Activated CD4-positive, alpha-beta memory T cell treated with anti-CD3 and anti-CD28 coated beads, Interleukin-2, amount 10 ng/mL, durations not matched to agents 7 days and 5 days (primary cell): Measurements from ENCODE around the gene EZH1. TPM values are rescaled to one million over a fixed set of nuclear protein-coding genes. Genes with fewer than 3 reads are reported as not detected.
"Not testable (repeated sequence)": the region's sequence is repeated elsewhere in the genome, so short reads cannot be mapped to it uniquely, and the experiment has no call there.

Source experiments
- CTCF ChIA-PET: fragments of 350-600 bp; sonication (Branson Sonifier 250); formaldehyde crosslinking; loops from one replicate; lab custom pipeline; 2021; ENCODE audit warnings: antibody characterized with exemption, inconsistent platforms; lab: Charles Lee
- POLR2A ChIA-PET: fragments of 350-600 bp; sonication (Branson Sonifier 250); formaldehyde crosslinking; loops from one replicate; lab custom pipeline; 2021; ENCODE audit warnings: antibody characterized with exemption; lab: Charles Lee
- DNase-seq: peaks from one replicate; pipeline ENCODE4 v3.0.0-alpha.2; 2020
- H3K27ac Mint-ChIP-seq: one replicate; pipeline ENCODE4 v1.8.0; 2021; ENCODE audit warnings: mild to moderate bottlenecking, mixed read lengths
- H3K27me3 Mint-ChIP-seq: one replicate; pipeline ENCODE4 v1.8.0; 2021; ENCODE audit warnings: mixed read lengths
- H3K36me3 Mint-ChIP-seq: one replicate; pipeline ENCODE4 v1.8.0; 2021; ENCODE audit warnings: low read depth, mixed read lengths
- H3K4me1 Mint-ChIP-seq: one replicate; pipeline ENCODE4 v1.8.0; 2021; ENCODE audit warnings: mixed read lengths
- H3K4me3 Mint-ChIP-seq: one replicate; pipeline ENCODE4 v1.8.0; 2021; ENCODE audit warnings: mild to moderate bottlenecking, mixed read lengths
- H3K9me3 Mint-ChIP-seq: one replicate; pipeline ENCODE4 v1.8.0; 2021; ENCODE audit warnings: mixed read lengths
- total RNA-seq, 2 experiments: library from RNA; stranded (reverse); gene quantifications; one replicate each; pipeline ENCODE4 v1.2.3, GENCODE V29; 2021

Gene EZH1
- total RNA-seq, 2 experiments from 2014 or later = 51.9 to 55.3 TPM

- Mint-ChIP-seq H3K27ac (no peak overlapping the region), H3K36me3 (peaks cover 40% of the 10 kb centered on the region), H3K27me3 (peaks cover 47% of the 10 kb centered on the region), H3K4me1 (peaks cover 15% of the 10 kb centered on the region), H3K9me3 (no peaks in the 10 kb centered on the region), H3K4me3 (no peak overlapping the region)
- ChIA-PET POLR2A (interaction anchor here (1.2 kb wide), 1 partner anchor 43 kb away, joined by 4 read pairs; the partner anchor contains the start of gene BECN1), CTCF (interaction anchor here (1.0 kb wide), 1 partner anchor 203 kb away, joined by 4 read pairs; no protein-coding TSS in a partner anchor)
- no peak for DNase-seq
Measured at GRCh38 chr17:42780851-42781638, 36.2 kb upstream of the EZH1 start.

GRCh38 chr17:42779936-42780850, 35.4 kb upstream of the EZH1 start, which contains the start of gene WNK4:
Gene WNK4 (plus strand): TSS chr17:42780610. CDS start chr17:42780699, 89 bp downstream.
- peaks cover 19% of the 10 kb centered on the region for H3K4me1 Mint-ChIP-seq
- no peak within 1 kb of the TSS for H3K27ac Mint-ChIP-seq
- peaks cover 38% of the 10 kb centered on the region for H3K27me3 Mint-ChIP-seq
- ChIA-PET POLR2A (interaction anchor here (1.2 kb wide), 1 partner anchor 44 kb away, joined by 4 read pairs; the partner anchor contains the start of gene BECN1), CTCF (interaction anchor here (1.0 kb wide), 1 partner anchor 202 kb away, joined by 4 read pairs; no protein-coding TSS in a partner anchor)
- peaks cover 42% of the 10 kb centered on the region for H3K36me3 Mint-ChIP-seq
- no peaks in the 10 kb centered on the region for H3K9me3 Mint-ChIP-seq
- no peak for DNase-seq
- no peak within 1 kb of the TSS for H3K4me3 Mint-ChIP-seq

GRCh38 chr17:42779304-42779935, 34.6 kb upstream of the EZH1 start:
- CTCF ChIA-PET = no interaction called here
- H3K4me3 Mint-ChIP-seq = no peak overlapping the region
- H3K36me3 Mint-ChIP-seq = peaks cover 46% of the 10 kb centered on the region
- peaks cover 30% of the 10 kb centered on the region for H3K27me3 Mint-ChIP-seq
- no peaks in the 10 kb centered on the region for H3K9me3 Mint-ChIP-seq
- no peak for DNase-seq
- POLR2A ChIA-PET = no interaction called here
- H3K27ac Mint-ChIP-seq = no peak overlapping the region
- H3K4me1 Mint-ChIP-seq = peaks cover 22% of the 10 kb centered on the region

GRCh38 chr17:42778570-42778969, 33.7 kb upstream of the EZH1 start:
- POLR2A ChIA-PET = interaction anchor here (0.7 to 2.0 kb wide), 3 partner anchors 11 to 46 kb away, joined by 3 to 8 read pairs (median 3); partner anchors contain the start of genes BECN1, CNTD1 and COA3
- H3K36me3 Mint-ChIP-seq = peaks cover 55% of the 10 kb centered on the region
- H3K27me3 Mint-ChIP-seq = peaks cover 23% of the 10 kb centered on the region

GRCh38 chr17:42775534-42776098, 30.8 kb upstream of the EZH1 start:
- CTCF ChIA-PET = no interaction called here
- POLR2A ChIA-PET = no interaction called here
- H3K27ac Mint-ChIP-seq = no peak overlapping the region

More at GRCh38 chr17:42778570-42778969, 33.7 kb upstream of the EZH1 start:
- Mint-ChIP-seq H3K4me3 (no peak overlapping the region), H3K27ac (no peak overlapping the region), H3K9me3 (no peaks in the 10 kb centered on the region), H3K4me1 (peaks cover 30% of the 10 kb centered on the region)
- DNase-seq = no peak
- CTCF ChIA-PET = interaction anchor here (1.8 kb wide), 1 partner anchor 15 kb away, joined by 7 read pairs; no protein-coding TSS in a partner anchor

GRCh38 chr17:42774066-42774745, 29.4 kb upstream of the EZH1 start:
- Mint-ChIP-seq H3K4me3 (peak overlapping the region; percentile 99), H3K4me1 (peaks cover 38% of the 10 kb centered on the region), H3K27me3 (no peaks in the 10 kb centered on the region), H3K36me3 (peaks cover 44% of the 10 kb centered on the region), H3K27ac (peak overlapping the region; percentile 89), H3K9me3 (no peaks in the 10 kb centered on the region)
- CTCF ChIA-PET = interaction anchor here (1.0 to 4.4 kb wide), 10 partner anchors 10 to 196 kb away, joined by 3 to 37 read pairs (median 5); partner anchors contain the start of genes BECN1, CNTD1, COA3 and PSMC3IP
- DNase-seq = no peak
- POLR2A ChIA-PET = interaction anchor here (0.7 to 3.9 kb wide), 24 partner anchors 8 to 250 kb away, joined by 3 to 30 read pairs (median 5); partner anchors contain the start of genes BECN1, PSMC3IP, PSME3 and RAMP2

More at GRCh38 chr17:42775534-42776098, 30.8 kb upstream of the EZH1 start:
- no peak for DNase-seq
- no peaks in the 10 kb centered on the region for H3K9me3 Mint-ChIP-seq
- no peaks in the 10 kb centered on the region for H3K27me3 Mint-ChIP-seq
- H3K36me3 Mint-ChIP-seq = peaks cover 53% of the 10 kb centered on the region
- H3K4me3 Mint-ChIP-seq = no peak overlapping the region
- H3K4me1 Mint-ChIP-seq = peaks cover 40% of the 10 kb centered on the region

GRCh38 chr17:42773290-42774035, 28.6 kb upstream of the EZH1 start, which contains the start of gene VPS25:
Gene VPS25 (plus strand): TSS chr17:42773449. CDS start chr17:42773476, 27 bp downstream.
- Mint-ChIP-seq H3K27ac (peak within 1 kb of the TSS; percentile 89), H3K36me3 (peaks cover 36% of the 10 kb centered on the region), H3K4me1 (peaks cover 38% of the 10 kb centered on the region), H3K4me3 (peak within 1 kb of the TSS; percentile 99), H3K27me3 (peaks cover 2% of the 10 kb centered on the region), H3K9me3 (no peaks in the 10 kb centered on the region)
- DNase-seq = peak; percentile 79
- CTCF ChIA-PET = interaction anchor here (1.0 to 4.4 kb wide), 13 partner anchors 10 to 195 kb away, joined by 3 to 37 read pairs (median 4); partner anchors contain the start of genes BECN1, CNTD1, COA3 and PSMC3IP
- POLR2A ChIA-PET = interaction anchor here (0.7 to 3.9 kb wide), 29 partner anchors 8 to 251 kb away, joined by 3 to 30 read pairs (median 5); partner anchors contain the start of genes BECN1, COA3, PSMC3IP and PSME3

- no peak for DNase-seq
- Mint-ChIP-seq H3K27me3 (peaks cover 4% of the 10 kb centered on the region), H3K36me3 (peaks cover 31% of the 10 kb centered on the region), H3K4me3 (peak overlapping the region; percentile 99), H3K27ac (peak overlapping the region; percentile 89), H3K4me1 (peaks cover 38% of the 10 kb centered on the region), H3K9me3 (no peaks in the 10 kb centered on the region)
- POLR2A ChIA-PET = interaction anchor here (0.7 to 3.9 kb wide), 20 partner anchors 9 to 251 kb away, joined by 3 to 30 read pairs (median 6); partner anchors contain the start of genes BECN1, COA3, PSMC3IP and PSME3
- CTCF ChIA-PET = interaction anchor here (1.1 to 4.4 kb wide), 10 partner anchors 9 to 195 kb away, joined by 3 to 37 read pairs (median 4); partner anchors contain the start of genes BECN1 and PSMC3IP
Measured at GRCh38 chr17:42772945-42773289, 28.1 kb upstream of the EZH1 start.

GRCh38 chr17:42769964-42770363, 25.1 kb upstream of the EZH1 start:
- H3K36me3 Mint-ChIP-seq = peaks cover 14% of the 10 kb centered on the region
- POLR2A ChIA-PET, DNase-seq, H3K9me3 Mint-ChIP-seq, H3K27ac Mint-ChIP-seq, H3K4me3 Mint-ChIP-seq: not testable (repeated sequence)
- CTCF ChIA-PET = interaction anchor here (0.6 to 0.8 kb wide), 2 partner anchors 14 to 192 kb away, joined by 3 to 4 read pairs; partner anchors contain the start of gene PSMC3IP
- peaks cover 17% of the 10 kb centered on the region for H3K27me3 Mint-ChIP-seq
- H3K4me1 Mint-ChIP-seq = peaks cover 31% of the 10 kb centered on the region

GRCh38 chr17:42768006-42768405, 23.2 kb upstream of the EZH1 start:
- peaks cover 27% of the 10 kb centered on the region for H3K27me3 Mint-ChIP-seq
- H3K4me3 Mint-ChIP-seq, H3K9me3 Mint-ChIP-seq, CTCF ChIA-PET, H3K27ac Mint-ChIP-seq, H3K36me3 Mint-ChIP-seq, DNase-seq, POLR2A ChIA-PET: not testable (repeated sequence)
- peaks cover 14% of the 10 kb centered on the region for H3K4me1 Mint-ChIP-seq
